OCI-LY3 (cell line): ENCODE data around the gene CIT.

Experiments used
- CTCF ChIP-seq: fragments of 200-600, 300-600 bp; sonication (generic); IDR thresholded peaks from 2 replicates; pipeline ENCODE4 v1.5.1; 2014; ENCODE audit warnings: antibody characterized with exemption, low read length, low read depth
- EZH2phosphoT487 ChIP-seq: fragments of 200-600 bp; shearing (Covaris generic); IDR thresholded peaks from 2 replicates; pipeline ENCODE4 v1.6.1; 2018; ENCODE audit warnings: antibody characterized with exemption, mixed run types, low read depth

GRCh38 chr12:119742700-119743099, 134.4 kb downstream of the CIT start:
- TF ChIP-seq CTCF (no peak), EZH2phosphoT487 (no peak)
